GM23338 (cell line): ENCODE results near the gene LDLRAD3. TPM values are rescaled to one million over a fixed set of nuclear protein-coding genes. Genes with fewer than 3 reads are reported as not detected.

Source experiments
- ATAC-seq: fragments of 200-7000 bp; cut with Tn5 transposase; 3 replicates; pipeline ENCODE4 v1.9.1; 2020
- DNase-seq: peaks from one replicate; pipeline ENCODE4 v3.0.0-alpha.2; 2015; ENCODE audit warnings: low spot score
- H2AFZ ChIP-seq: fragments of 200-600 bp; sonication (generic); 2 replicates; pipeline ENCODE4 v1.8.0; 2016; ENCODE audit warnings: antibody characterized with exemption, mild to moderate bottlenecking, moderate library complexity
- H3F3A ChIP-seq: fragments of 200-600 bp; sonication (generic); replicated peaks from 2 replicates; pipeline ENCODE4 v1.8.0; 2017; ENCODE audit warnings: antibody characterized with exemption, mixed run types, low read depth
- H3K27ac ChIP-seq: fragments of 200-600 bp; sonication (generic); 2 replicates; pipeline ENCODE4 v1.6.1; 2016; ENCODE audit warnings: low read depth
- H3K27me3 ChIP-seq: fragments of 200-600 bp; sonication (generic); 2 replicates; pipeline ENCODE4 v1.8.0; 2016; ENCODE audit warnings: mild to moderate bottlenecking, mixed run types, moderate library complexity; ENCODE audit not compliant: insufficient read depth
- H3K36me3 ChIP-seq: fragments of 200-600 bp; sonication (generic); 2 replicates; pipeline ENCODE4 v1.8.0; 2016; ENCODE audit warnings: mild to moderate bottlenecking; ENCODE audit not compliant: insufficient read depth
- H3K4me1 ChIP-seq: fragments of 200-600 bp; sonication (generic); 2 replicates; pipeline ENCODE4 v1.8.0; 2016; ENCODE audit warnings: mild to moderate bottlenecking, moderate library complexity; ENCODE audit not compliant: insufficient read depth
- H3K4me2 ChIP-seq: fragments of 200-600 bp; sonication (generic); 2 replicates; pipeline ENCODE4 v1.7.1; 2017; ENCODE audit warnings: mixed run types
- H3K4me3 ChIP-seq: fragments of 200-600 bp; sonication (generic); 2 replicates; pipeline ENCODE4 v1.6.1; 2016; ENCODE audit warnings: mixed run types
- H3K79me2 ChIP-seq: fragments of 200-600 bp; sonication (generic); replicated peaks from 2 replicates; pipeline ENCODE4 v1.8.0; 2017; ENCODE audit warnings: mild to moderate bottlenecking; ENCODE audit not compliant: insufficient read depth
- H3K9me2 ChIP-seq: fragments of 200-600 bp; sonication (generic); 2 replicates; pipeline ENCODE4 v1.8.0; 2017; ENCODE audit not compliant: insufficient read depth
- H4K20me1 ChIP-seq: fragments of 200-600 bp; sonication (generic); replicated peaks from 2 replicates; pipeline ENCODE4 v1.8.0; 2017; ENCODE audit warnings: mild to moderate bottlenecking; ENCODE audit not compliant: insufficient read depth
- H3K27ac Mint-ChIP-seq: 2 replicates; pipeline ENCODE4 v1.8.0; 2020; ENCODE audit warnings: inconsistent platforms, mild to moderate bottlenecking, moderate library complexity, mixed read lengths
- H3K27me3 Mint-ChIP-seq: 3 replicates; pipeline ENCODE4 v1.8.0; 2022; ENCODE audit warnings: low read depth, mild to moderate bottlenecking, moderate library complexity, mixed read lengths, inconsistent platforms; ENCODE audit not compliant: insufficient read depth, poor library complexity
- H3K36me3 Mint-ChIP-seq: 3 replicates; pipeline ENCODE4 v1.8.0; 2021; ENCODE audit warnings: low read depth, mild to moderate bottlenecking, inconsistent platforms, moderate library complexity, mixed read lengths
- H3K4me1 Mint-ChIP-seq: 3 replicates; pipeline ENCODE4 v1.8.0; 2020; ENCODE audit warnings: mild to moderate bottlenecking, inconsistent platforms, mixed read lengths
- H3K4me3 Mint-ChIP-seq: 3 replicates; pipeline ENCODE4 v1.8.0; 2021; ENCODE audit warnings: moderate library complexity, mild to moderate bottlenecking, inconsistent platforms, mixed read lengths
- H3K9me3 Mint-ChIP-seq: 3 replicates; pipeline ENCODE4 v1.8.0; 2020; ENCODE audit warnings: moderate library complexity, mild to moderate bottlenecking, inconsistent platforms, mixed read lengths
- CREB1 ChIP-seq: fragments of 250-450 bp; sonication (Bioruptor Pico); IDR thresholded peaks from 2 replicates; pipeline ENCODE4 v1.5.0; 2020; ENCODE audit warnings: low read depth, mild to moderate bottlenecking, moderate library complexity
- CTCF ChIP-seq, 2 experiments: fragments of 200-600 bp in 1 of 2; sonication (generic) in 1 of 2; conservative IDR thresholded peaks; 2 replicates each; pipeline versions ENCODE4 v1.5.1 to v1.6.1; 2016 to 2017; ENCODE audit warnings: antibody characterized with exemption in 2 of 2, low read depth in 2 of 2, mild to moderate bottlenecking in 2 of 2, moderate library complexity in 1 of 2
- ETS1 ChIP-seq: IDR thresholded peaks from 2 replicates; pipeline ENCODE4 v1.6.1; 2016; ENCODE audit warnings: antibody characterized with exemption
- EZH2 ChIP-seq: fragments of 200-600 bp; sonication (generic); IDR thresholded peaks from one replicate; pipeline ENCODE4 v1.8.0; 2017; ENCODE audit warnings: antibody characterized with exemption, mild to moderate bottlenecking, low read depth; ENCODE audit not compliant: unreplicated experiment
- EZH2phosphoT487 ChIP-seq: fragments of 200-600 bp; sonication (generic); IDR thresholded peaks from one replicate; pipeline ENCODE4 v1.8.1; 2018; ENCODE audit warnings: antibody characterized with exemption; ENCODE audit not compliant: unreplicated experiment
- NANOG ChIP-seq: IDR thresholded peaks from 2 replicates; pipeline ENCODE4 v1.6.1; 2016; ENCODE audit warnings: antibody characterized with exemption, borderline replicate concordance
- POLR2AphosphoS5 ChIP-seq: IDR thresholded peaks from 2 replicates; pipeline ENCODE4 v1.6.1; 2016; ENCODE audit warnings: antibody characterized with exemption, low read depth
- REST ChIP-seq: IDR thresholded peaks from one replicate; pipeline ENCODE4 v1.6.1; 2018; ENCODE audit warnings: antibody characterized with exemption; ENCODE audit not compliant: unreplicated experiment
- STAT1 ChIP-seq: IDR thresholded peaks from one replicate; pipeline ENCODE4 v1.6.1; 2016; ENCODE audit warnings: antibody characterized with exemption; ENCODE audit not compliant: unreplicated experiment
- ZNF114 ChIP-seq: fragments of 250-450 bp; sonication (Bioruptor Pico); IDR thresholded peaks from 2 replicates; pipeline ENCODE4 v1.5.0; 2020; ENCODE audit warnings: mild to moderate bottlenecking, moderate library complexity
- ZNF331 ChIP-seq: fragments of 250-450 bp; sonication (Bioruptor Pico); IDR thresholded peaks from 2 replicates; pipeline ENCODE4 v1.5.0; 2020; ENCODE audit warnings: low read depth, mild to moderate bottlenecking, moderate library complexity
- polyA plus RNA-seq: library from polyadenylated mRNA; unstranded; fragments of >200 nt; fragmentation: Nextera tagmentation; extraction: Ambion mirVana; gene quantifications from 2 replicates; pipeline ENCODE4 v1.2.1, GENCODE V29; 2016
- total RNA-seq: library from RNA; depleted of rRNA; stranded (reverse); fragments of >200 nt; shearing (Covaris generic); gene quantifications from 2 replicates; pipeline ENCODE4 v1.2.3, GENCODE V29; 2014

The LDLRAD3 gene
- total and polyA plus RNA-seq, 2 experiments from 2014 or later = 8.5 to 19.4 TPM

- DNase-seq = no peak
- Mint-ChIP-seq H3K27me3 (peaks cover 10% of the 10 kb centered on the region), H3K9me3 (no peaks in the 10 kb centered on the region; the same call in 2 of the 3 replicates), H3K27ac (no peak overlapping the region), H3K4me3 (no peak overlapping the region), H3K4me1 (peaks cover 29% of the 10 kb centered on the region), H3K36me3 (no peaks in the 10 kb centered on the region)
- Histone ChIP-seq H3K9me2 (0 out of 2 replicates have a peak, but pooled peaks cover 4% of the 10 kb centered on the region), H3K27me3 (no peaks in the 10 kb centered on the region), H2AFZ (no peak overlapping the region), H4K20me1 (peaks cover 3% of the 10 kb centered on the region), H3K79me2 (peaks cover 69% of the 10 kb centered on the region), H3K4me1 (peaks cover 5% of the 10 kb centered on the region; the same call in 1 of the 2 replicates), H3F3A (no peaks in the 10 kb centered on the region), H3K4me2 (no peak overlapping the region), H3K27ac (no peak overlapping the region), H3K36me3 (no peaks in the 10 kb centered on the region), H3K4me3 (no peak overlapping the region)
- no peak for ATAC-seq
- no peak for TF ChIP-seq ZNF114 (CRISPR knock-in tag)
- TF ChIP-seq POLR2AphosphoS5 = no peak
- TF ChIP-seq ZNF331 (CRISPR knock-in tag) = no peak
- TF ChIP-seq REST = no peak
Measured at GRCh38 chr11:36016263-36016662, 72.4 kb downstream of the LDLRAD3 start.

- Mint-ChIP-seq H3K4me3 (no peak overlapping the region), H3K27me3 (peaks cover 12% of the 10 kb centered on the region), H3K4me1 (peaks cover 31% of the 10 kb centered on the region), H3K9me3 (no peaks in the 10 kb centered on the region; the same call in 2 of the 3 replicates), H3K36me3 (no peaks in the 10 kb centered on the region), H3K27ac (no peak overlapping the region)
- Histone ChIP-seq H3K36me3 (no peaks in the 10 kb centered on the region), H3K4me1 (peaks cover 7% of the 10 kb centered on the region; the same call in 1 of the 2 replicates), H3K9me2 (0 out of 2 replicates have a peak, but pooled peaks cover 5% of the 10 kb centered on the region), H3K4me2 (no peak overlapping the region), H3F3A (no peaks in the 10 kb centered on the region), H3K27me3 (no peaks in the 10 kb centered on the region), H3K4me3 (no peak overlapping the region), H3K27ac (no peak overlapping the region), H3K79me2 (peaks cover 68% of the 10 kb centered on the region), H4K20me1 (peaks cover 3% of the 10 kb centered on the region), H2AFZ (no peak overlapping the region)
- ATAC-seq (no peak), DNase-seq (no peak)
- TF ChIP-seq CREB1 (CRISPR knock-in tag) (no peak), ETS1 (no peak), NANOG (no peak), CTCF (conservative IDR thresholded peaks at IDR 0.05; ENCODE audit: low read depth in 2 of 2) (no peak), EZH2phosphoT487 (no peak), EZH2 (no peak), REST (no peak), STAT1 (no peak), ZNF114 (CRISPR knock-in tag) (no peak)
Measured at GRCh38 chr11:36016709-36017108, 72.8 kb downstream of the LDLRAD3 start.
